T-helper 2 cell treated with Interferon-gamma antibody and Interleukin-4, amounts not matched to agents 5 μg/mL and 100 μg/mL, for 36 hours (primary cell): ENCODE results near the gene CDX4.
"Not testable (repeated sequence)": the region's sequence is repeated elsewhere in the genome, so short reads cannot be mapped to it uniquely, and the experiment has no call there.

ENCODE experiments used
- DNase-seq: peaks from one replicate; pipeline ENCODE4 v3.0.0; 2021; ENCODE audit warnings: low spot score
- H3K27ac Mint-ChIP-seq: one replicate; pipeline ENCODE4 v1.8.0; 2021; ENCODE audit warnings: mild to moderate bottlenecking, mixed read lengths
- H3K27me3 Mint-ChIP-seq: one replicate; pipeline ENCODE4 v1.8.0; 2021; ENCODE audit warnings: low read depth, mixed read lengths
- H3K36me3 Mint-ChIP-seq: one replicate; pipeline ENCODE4 v1.8.0; 2021; ENCODE audit warnings: low read depth, mixed read lengths
- H3K4me1 Mint-ChIP-seq: one replicate; pipeline ENCODE4 v1.8.0; 2021; ENCODE audit warnings: low read depth, mixed read lengths
- H3K4me3 Mint-ChIP-seq: one replicate; pipeline ENCODE4 v1.8.0; 2022; ENCODE audit warnings: mild to moderate bottlenecking, moderate library complexity, mixed read lengths
- H3K9me3 Mint-ChIP-seq: one replicate; pipeline ENCODE4 v1.8.0; 2021; ENCODE audit warnings: mixed read lengths

Gene CDX4

GRCh38 chrX:73446831-73447230, at the start of gene CDX4:
Gene CDX4 (plus strand): TSS chrX:73447053. CDS start chrX:73447254, 201 bp downstream.
- Mint-ChIP-seq H3K27me3 (peaks cover 21% of the 10 kb centered on the region), H3K9me3 (no peaks in the 10 kb centered on the region)

GRCh38 chrX:73398185-73398914, 48.5 kb upstream of the CDX4 start:
- Mint-ChIP-seq H3K4me3 (no peak overlapping the region), H3K27ac (no peak overlapping the region), H3K4me1 (no peaks in the 10 kb centered on the region), H3K36me3 (no peaks in the 10 kb centered on the region), H3K9me3 (no peaks in the 10 kb centered on the region), H3K27me3 (no peaks in the 10 kb centered on the region)
- no peak for DNase-seq

More at GRCh38 chrX:73446831-73447230, at the start of gene CDX4:
- DNase-seq: no peak
- no peak within 1 kb of the TSS for H3K4me3 Mint-ChIP-seq
- no peaks in the 10 kb centered on the region for H3K4me1 Mint-ChIP-seq
- H3K27ac Mint-ChIP-seq: no peak within 1 kb of the TSS
- no peaks in the 10 kb centered on the region for H3K36me3 Mint-ChIP-seq

- H3K36me3 Mint-ChIP-seq: no peaks in the 10 kb centered on the region
- H3K27me3 Mint-ChIP-seq: no peaks in the 10 kb centered on the region
- no peak for DNase-seq
- H3K4me1 Mint-ChIP-seq: no peaks in the 10 kb centered on the region
- no peaks in the 10 kb centered on the region for H3K9me3 Mint-ChIP-seq
- no peak overlapping the region for H3K4me3 Mint-ChIP-seq
- H3K27ac Mint-ChIP-seq: no peak overlapping the region
These were observed 46.6 kb upstream of the CDX4 start for GRCh38 chrX:73400136-73400748.

- H3K9me3 Mint-ChIP-seq: no peaks in the 10 kb centered on the region
- DNase-seq: no peak
- H3K4me3 Mint-ChIP-seq: no peak overlapping the region
- no peak overlapping the region for H3K27ac Mint-ChIP-seq
- no peaks in the 10 kb centered on the region for H3K4me1 Mint-ChIP-seq
- no peaks in the 10 kb centered on the region for H3K27me3 Mint-ChIP-seq
- H3K36me3 Mint-ChIP-seq: no peaks in the 10 kb centered on the region
These were observed 45.1 kb upstream of the CDX4 start for GRCh38 chrX:73401591-73402266.

GRCh38 chrX:73412930-73413329, 33.9 kb upstream of the CDX4 start:
- Mint-ChIP-seq H3K4me3 (no peak overlapping the region), H3K9me3 (no peaks in the 10 kb centered on the region), H3K27me3 (no peaks in the 10 kb centered on the region), H3K36me3 (no peaks in the 10 kb centered on the region), H3K27ac (no peak overlapping the region), H3K4me1 (no peaks in the 10 kb centered on the region)
- DNase-seq: no peak

GRCh38 chrX:73447311-73447794, 500 bp downstream of the CDX4 start:
- no peaks in the 10 kb centered on the region for H3K9me3 Mint-ChIP-seq
- H3K36me3 Mint-ChIP-seq: no peaks in the 10 kb centered on the region
- DNase-seq: no peak
- H3K27ac Mint-ChIP-seq: no peak overlapping the region
- H3K4me1 Mint-ChIP-seq: no peaks in the 10 kb centered on the region
- H3K27me3 Mint-ChIP-seq: peaks cover 21% of the 10 kb centered on the region
- no peak overlapping the region for H3K4me3 Mint-ChIP-seq

- DNase-seq: no peak
- no peak overlapping the region for H3K27ac Mint-ChIP-seq
- no peak overlapping the region for H3K4me3 Mint-ChIP-seq
- H3K27me3 Mint-ChIP-seq: peaks cover 21% of the 10 kb centered on the region
- H3K36me3 Mint-ChIP-seq: no peaks in the 10 kb centered on the region
- H3K9me3 Mint-ChIP-seq: no peaks in the 10 kb centered on the region
- H3K4me1 Mint-ChIP-seq: no peaks in the 10 kb centered on the region
These were observed 1.5 kb downstream of the CDX4 start for GRCh38 chrX:73448379-73448778.

- DNase-seq: no peak
- Mint-ChIP-seq H3K27ac (no peak overlapping the region), H3K9me3 (no peaks in the 10 kb centered on the region), H3K27me3 (no peaks in the 10 kb centered on the region), H3K4me3 (no peak overlapping the region), H3K4me1 (no peaks in the 10 kb centered on the region), H3K36me3 (no peaks in the 10 kb centered on the region)
These were observed 8.3 kb downstream of the CDX4 start for GRCh38 chrX:73455171-73455570.

GRCh38 chrX:73457306-73457705, 10.5 kb downstream of the CDX4 start:
- Mint-ChIP-seq H3K9me3 (no peaks in the 10 kb centered on the region), H3K4me3 (no peak overlapping the region), H3K27me3 (no peaks in the 10 kb centered on the region), H3K4me1 (no peaks in the 10 kb centered on the region), H3K36me3 (no peaks in the 10 kb centered on the region), H3K27ac (no peak overlapping the region)
- DNase-seq: no peak

GRCh38 chrX:73468376-73468775, 21.5 kb downstream of the CDX4 start:
- H3K27me3 Mint-ChIP-seq: no peaks in the 10 kb centered on the region
- H3K9me3 Mint-ChIP-seq: no peaks in the 10 kb centered on the region
- H3K36me3 Mint-ChIP-seq: no peaks in the 10 kb centered on the region
- no peak overlapping the region for H3K4me3 Mint-ChIP-seq
- no peaks in the 10 kb centered on the region for H3K4me1 Mint-ChIP-seq
- no peak overlapping the region for H3K27ac Mint-ChIP-seq
- DNase-seq: no peak

- no peak overlapping the region for H3K27ac Mint-ChIP-seq
- H3K9me3 Mint-ChIP-seq: peaks cover 16% of the 10 kb centered on the region
- no peaks in the 10 kb centered on the region for H3K36me3 Mint-ChIP-seq
- no peak overlapping the region for H3K4me3 Mint-ChIP-seq
- H3K4me1 Mint-ChIP-seq: no peaks in the 10 kb centered on the region
- no peak for DNase-seq
- H3K27me3 Mint-ChIP-seq: no peaks in the 10 kb centered on the region
These were observed 32.1 kb downstream of the CDX4 start for GRCh38 chrX:73478961-73479360.

GRCh38 chrX:73481521-73481920, 34.7 kb downstream of the CDX4 start:
- Mint-ChIP-seq H3K4me3 (no peak overlapping the region), H3K27ac (no peak overlapping the region)

GRCh38 chrX:73490661-73491060, 43.8 kb downstream of the CDX4 start:
- H3K4me1 Mint-ChIP-seq: no peaks in the 10 kb centered on the region
- DNase-seq: no peak
- H3K4me3 Mint-ChIP-seq: no peak overlapping the region
- H3K27me3 Mint-ChIP-seq: no peaks in the 10 kb centered on the region
- H3K9me3 Mint-ChIP-seq: no peaks in the 10 kb centered on the region
- H3K36me3 Mint-ChIP-seq: no peaks in the 10 kb centered on the region
- no peak overlapping the region for H3K27ac Mint-ChIP-seq

More at GRCh38 chrX:73481521-73481920, 34.7 kb downstream of the CDX4 start:
- Mint-ChIP-seq H3K4me1 (no peaks in the 10 kb centered on the region), H3K27me3 (no peaks in the 10 kb centered on the region), H3K36me3 (no peaks in the 10 kb centered on the region), H3K9me3 (peaks cover 16% of the 10 kb centered on the region)
- no peak for DNase-seq

- not testable (repeated sequence) for H3K9me3 Mint-ChIP-seq, DNase-seq, H3K4me3 Mint-ChIP-seq, H3K27me3 Mint-ChIP-seq, H3K27ac Mint-ChIP-seq, H3K4me1 Mint-ChIP-seq, H3K36me3 Mint-ChIP-seq
These were observed 45.3 kb downstream of the CDX4 start for GRCh38 chrX:73492178-73492577.
